ENCODE measurements around the gene HOXD11.

Gene HOXD11

DNA sequence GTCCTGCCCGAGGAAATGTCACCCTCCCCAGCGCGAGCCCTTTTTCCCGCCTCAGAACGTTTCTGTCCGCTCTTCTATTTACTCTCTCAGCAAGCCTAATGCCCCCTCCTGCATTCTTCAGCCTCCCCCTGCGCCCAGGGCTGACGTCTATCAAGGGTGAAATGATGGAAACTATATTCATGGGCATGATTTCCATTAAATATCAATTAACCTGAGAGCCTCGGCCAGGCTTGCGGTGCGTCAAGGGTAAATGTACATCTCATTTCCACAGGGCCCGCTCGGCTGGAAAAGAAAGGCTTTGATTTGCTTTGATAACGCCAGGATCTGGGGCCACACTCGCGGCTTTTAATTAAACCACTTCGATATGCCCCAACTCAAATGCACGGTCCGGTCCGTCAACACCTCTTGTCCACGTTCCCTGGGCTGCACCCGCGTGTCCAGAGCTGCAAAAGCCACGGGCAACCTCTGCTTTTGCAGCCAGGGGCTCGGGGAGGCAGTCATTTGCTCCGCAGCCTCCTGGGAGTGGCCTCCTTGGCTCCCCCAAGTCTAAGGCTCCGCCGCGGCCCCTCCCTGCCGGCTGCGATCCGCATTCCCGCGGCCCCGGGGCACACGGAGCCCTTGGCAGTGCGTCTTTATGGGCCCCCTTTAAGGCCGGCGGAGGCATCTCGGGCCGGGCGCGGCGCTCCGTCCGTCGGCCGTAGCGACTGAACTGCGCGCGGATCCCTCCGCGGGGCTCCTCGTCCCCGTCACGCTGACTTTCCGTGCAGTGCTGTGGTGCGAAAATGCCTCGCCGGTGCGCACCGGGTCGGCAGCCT, 22.1 kb downstream of the HOXD11 start, which contains the start of gene HOXD8:
TSS of gene HOXD8 (plus strand) at position 724 of the 815 bp plus-strand sequence. CDS start 662 bp downstream, outside the sequence.
- H2AFZ ChIP-seq (ENCODE audit: low read depth, low read length) = no peak within 1 kb of the TSS
- H3K27ac ChIP-seq (ENCODE audit: low read length) = no peak within 1 kb of the TSS
- no peaks in the 10 kb centered on the region for H3K9me3 ChIP-seq (ENCODE audit: insufficient read depth, low read length)
- no peak within 1 kb of the TSS for H3K4me3 ChIP-seq (ENCODE audit: low read length)
- no peaks in the 10 kb centered on the region for H3K27me3 ChIP-seq (ENCODE audit: low read depth, low read length)
- no peaks in the 10 kb centered on the region for H3K79me2 ChIP-seq (ENCODE audit: low read length)
- no peaks in the 10 kb centered on the region for H3K36me3 ChIP-seq (replicated peaks; ENCODE audit: low read depth, low read length)
- H3K4me2 ChIP-seq (ENCODE audit: low read length) = no peak within 1 kb of the TSS
- no peak within 1 kb of the TSS for H3K9ac ChIP-seq (ENCODE audit: low read length)
- no peak for TF ChIP-seq EZH2phosphoT487 (IDR thresholded peaks at IDR 0.05; ENCODE audit: low read depth)
- TF ChIP-seq, protein P1, sequence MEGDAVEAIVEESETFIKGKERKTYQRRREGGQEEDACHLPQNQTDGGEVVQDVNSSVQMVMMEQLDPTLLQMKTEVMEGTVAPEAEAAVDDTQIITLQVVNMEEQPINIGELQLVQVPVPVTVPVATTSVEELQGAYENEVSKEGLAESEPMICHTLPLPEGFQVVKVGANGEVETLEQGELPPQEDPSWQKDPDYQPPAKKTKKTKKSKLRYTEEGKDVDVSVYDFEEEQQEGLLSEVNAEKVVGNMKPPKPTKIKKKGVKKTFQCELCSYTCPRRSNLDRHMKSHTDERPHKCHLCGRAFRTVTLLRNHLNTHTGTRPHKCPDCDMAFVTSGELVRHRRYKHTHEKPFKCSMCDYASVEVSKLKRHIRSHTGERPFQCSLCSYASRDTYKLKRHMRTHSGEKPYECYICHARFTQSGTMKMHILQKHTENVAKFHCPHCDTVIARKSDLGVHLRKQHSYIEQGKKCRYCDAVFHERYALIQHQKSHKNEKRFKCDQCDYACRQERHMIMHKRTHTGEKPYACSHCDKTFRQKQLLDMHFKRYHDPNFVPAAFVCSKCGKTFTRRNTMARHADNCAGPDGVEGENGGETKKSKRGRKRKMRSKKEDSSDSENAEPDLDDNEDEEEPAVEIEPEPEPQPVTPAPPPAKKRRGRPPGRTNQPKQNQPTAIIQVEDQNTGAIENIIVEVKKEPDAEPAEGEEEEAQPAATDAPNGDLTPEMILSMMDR (IDR thresholded peaks at IDR 0.05; ENCODE audit: low read depth, low read length) = no peak
- H3K4me1 ChIP-seq (ENCODE audit: low read length) = no peaks in the 10 kb centered on the region
- H4K20me1 ChIP-seq (ENCODE audit: insufficient read depth, low read length) = no peaks in the 10 kb centered on the region

DNA sequence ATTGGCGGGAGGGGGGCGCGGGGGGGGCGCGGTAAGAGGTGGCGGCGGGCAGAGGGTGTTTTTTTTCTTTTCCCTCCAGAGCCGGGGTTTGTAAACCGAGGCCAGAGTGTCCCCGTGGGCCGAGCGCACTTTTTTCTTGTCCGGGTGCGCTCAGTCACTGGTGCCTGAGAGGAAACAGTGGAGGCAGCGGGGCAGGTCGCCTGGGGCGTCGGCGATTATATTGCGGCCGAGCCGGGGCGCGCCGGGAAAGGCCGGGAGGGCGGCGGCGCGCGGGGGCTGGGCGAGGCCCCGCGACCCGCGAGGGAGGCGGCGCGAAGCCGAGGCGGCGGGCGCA, 22.7 kb downstream of the HOXD11 start:
- no peak overlapping the region for H3K4me3 ChIP-seq (ENCODE audit: low read length)
- H3K27ac ChIP-seq (ENCODE audit: low read length) = no peak overlapping the region
- H3K9ac ChIP-seq (ENCODE audit: low read length) = no peak overlapping the region
- no peaks in the 10 kb centered on the region for H4K20me1 ChIP-seq (ENCODE audit: insufficient read depth, low read length)
- no peaks in the 10 kb centered on the region for H3K4me1 ChIP-seq (ENCODE audit: low read length)
- H3K36me3 ChIP-seq (replicated peaks; ENCODE audit: low read depth, low read length) = no peaks in the 10 kb centered on the region
- TF ChIP-seq EZH2phosphoT487 (IDR thresholded peaks at IDR 0.05; ENCODE audit: low read depth) = no peak
- TF ChIP-seq, protein P1 (IDR thresholded peaks at IDR 0.05; ENCODE audit: low read depth, low read length) = no peak
- H3K4me2 ChIP-seq (ENCODE audit: low read length) = no peak overlapping the region
- no peaks in the 10 kb centered on the region for H3K9me3 ChIP-seq (ENCODE audit: insufficient read depth, low read length)
- no peak overlapping the region for H2AFZ ChIP-seq (ENCODE audit: low read depth, low read length)
- H3K79me2 ChIP-seq (ENCODE audit: low read length) = no peaks in the 10 kb centered on the region
- no peaks in the 10 kb centered on the region for H3K27me3 ChIP-seq (ENCODE audit: low read depth, low read length)

DNA sequence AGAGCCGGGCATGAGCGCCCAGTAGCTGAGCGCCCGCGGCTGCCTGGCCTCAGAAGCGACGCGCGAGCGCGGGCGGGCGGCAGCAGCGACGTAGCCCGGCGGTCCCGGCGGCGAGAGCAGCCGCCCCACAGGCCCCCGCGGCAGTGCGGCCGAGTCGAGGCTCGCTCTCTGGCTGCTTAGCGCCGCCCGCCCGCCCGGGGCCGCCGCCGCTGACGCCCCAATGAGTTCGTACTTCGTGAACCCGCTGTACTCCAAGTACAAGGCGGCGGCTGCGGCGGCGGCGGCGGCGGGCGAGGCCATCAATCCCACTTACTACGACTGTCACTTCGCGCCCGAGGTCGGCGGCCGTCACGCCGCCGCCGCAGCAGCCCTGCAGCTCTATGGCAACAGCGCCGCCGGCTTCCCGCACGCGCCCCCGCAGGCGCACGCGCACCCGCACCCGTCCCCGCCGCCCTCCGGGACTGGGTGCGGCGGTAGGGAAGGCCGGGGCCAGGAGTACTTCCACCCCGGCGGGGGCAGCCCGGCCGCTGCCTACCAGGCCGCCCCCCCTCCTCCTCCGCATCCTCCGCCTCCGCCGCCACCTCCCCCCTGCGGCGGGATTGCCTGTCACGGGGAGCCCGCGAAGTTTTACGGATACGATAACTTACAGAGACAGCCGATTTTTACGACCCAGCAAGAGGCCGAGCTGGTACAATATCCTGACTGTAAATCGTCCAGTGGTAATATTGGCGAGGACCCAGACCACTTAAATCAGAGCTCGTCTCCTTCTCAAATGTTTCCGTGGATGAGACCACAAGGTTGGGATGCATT, 23.3 kb downstream of the HOXD11 start:
- Histone ChIP-seq H3K9me3 (ENCODE audit: insufficient read depth, low read length) (no peaks in the 10 kb centered on the region), H3K4me3 (ENCODE audit: low read length) (no peak overlapping the region), H3K9ac (ENCODE audit: low read length) (no peak overlapping the region), H3K36me3 (replicated peaks; ENCODE audit: low read depth, low read length) (no peaks in the 10 kb centered on the region), H3K27ac (ENCODE audit: low read length) (no peak overlapping the region), H3K27me3 (ENCODE audit: low read depth, low read length) (no peaks in the 10 kb centered on the region), H3K4me2 (ENCODE audit: low read length) (no peak overlapping the region), H4K20me1 (ENCODE audit: insufficient read depth, low read length) (no peaks in the 10 kb centered on the region), H3K79me2 (ENCODE audit: low read length) (no peaks in the 10 kb centered on the region), H2AFZ (ENCODE audit: low read depth, low read length) (no peak overlapping the region), H3K4me1 (ENCODE audit: low read length) (no peaks in the 10 kb centered on the region)
- TF ChIP-seq, protein P1 (IDR thresholded peaks at IDR 0.05; ENCODE audit: low read depth, low read length) = no peak
- TF ChIP-seq EZH2phosphoT487 (IDR thresholded peaks at IDR 0.05; ENCODE audit: low read depth) = no peak
